ENCODE results near the gene MCF2L2. TPM values are rescaled to one million over a fixed set of nuclear protein-coding genes. Genes with fewer than 3 reads are reported as not detected.

MCF2L2 gene
- total RNA-seq, 1 donor from 2014 or later = 0.26 TPM

GRCh38 chr3:183296944-183297343, 131.5 kb downstream of the MCF2L2 start:
- DNase-seq (ENCODE audit: low read depth in 2 of 2) = no peak

GRCh38 chr3:183295211-183295610, 133.2 kb downstream of the MCF2L2 start:
- DNase-seq (ENCODE audit: low read depth in 2 of 2) = peak; percentile 43 to 90

GRCh38 chr3:183293966-183294365, 134.5 kb downstream of the MCF2L2 start:
- no peak for DNase-seq (ENCODE audit: low read depth in 2 of 2)

GRCh38 chr3:183291497-183292031, 136.9 kb downstream of the MCF2L2 start:
- peak in 1 of 2 donors; percentile 52 for DNase-seq (ENCODE audit: low read depth in 2 of 2)

GRCh38 chr3:183290216-183290615, 138.2 kb downstream of the MCF2L2 start:
- DNase-seq (ENCODE audit: low read depth in 2 of 2) = no peak

GRCh38 chr3:183288117-183288516, 140.3 kb downstream of the MCF2L2 start:
- DNase-seq (ENCODE audit: low read depth in 2 of 2) = no peak

GRCh38 chr3:183287301-183287971, 141.0 kb downstream of the MCF2L2 start:
- DNase-seq (ENCODE audit: low read depth in 2 of 2) = peak in 1 of 2 donors; percentile 85

- peak; percentile 98 to 99 for DNase-seq (ENCODE audit: low read depth in 2 of 2)
Measured at GRCh38 chr3:183285828-183286457, 142.5 kb downstream of the MCF2L2 start.

- peak in 1 of 2 donors; percentile 49 for DNase-seq (ENCODE audit: low read depth in 2 of 2)
Measured at GRCh38 chr3:183285318-183285717, 143.1 kb downstream of the MCF2L2 start.

GRCh38 chr3:183284570-183284969, 143.8 kb downstream of the MCF2L2 start:
- DNase-seq (ENCODE audit: low read depth in 2 of 2) = no peak

GRCh38 chr3:183283886-183284285, 144.5 kb downstream of the MCF2L2 start:
- DNase-seq (ENCODE audit: low read depth in 2 of 2) = peak in 1 of 2 donors; percentile 19

GRCh38 chr3:183281126-183281797, 147.2 kb downstream of the MCF2L2 start:
- DNase-seq (ENCODE audit: low read depth in 2 of 2) = no peak

GRCh38 chr3:183279371-183279770, 149.0 kb downstream of the MCF2L2 start:
- DNase-seq (ENCODE audit: low read depth in 2 of 2) = no peak

- DNase-seq (ENCODE audit: low read depth in 2 of 2) = no peak
Measured at GRCh38 chr3:183278479-183279088, 149.8 kb downstream of the MCF2L2 start.

GRCh38 chr3:183277260-183277659, 151.2 kb downstream of the MCF2L2 start:
- no peak for DNase-seq (ENCODE audit: low read depth in 2 of 2)

GRCh38 chr3:183275937-183276336, 152.5 kb downstream of the MCF2L2 start:
- DNase-seq (ENCODE audit: low read depth in 2 of 2) = no peak

GRCh38 chr3:183275418-183275817, 153.0 kb downstream of the MCF2L2 start:
- peak in 1 of 2 donors; percentile 88 for DNase-seq (ENCODE audit: low read depth in 2 of 2)

GRCh38 chr3:183274609-183275008, 153.8 kb downstream of the MCF2L2 start:
- peak in 1 of 2 donors; percentile 55 for DNase-seq (ENCODE audit: low read depth in 2 of 2)

GRCh38 chr3:183272791-183273190, 155.6 kb downstream of the MCF2L2 start:
- no peak for DNase-seq (ENCODE audit: low read depth in 2 of 2)

- no peak for DNase-seq (ENCODE audit: low read depth in 2 of 2)
Measured at GRCh38 chr3:183272142-183272541, 156.3 kb downstream of the MCF2L2 start.

GRCh38 chr3:183270344-183270743, 158.1 kb downstream of the MCF2L2 start:
- DNase-seq (ENCODE audit: low read depth in 2 of 2) = no peak

- no peak for DNase-seq (ENCODE audit: low read depth in 2 of 2)
Measured at GRCh38 chr3:183269345-183269744, 159.1 kb downstream of the MCF2L2 start.

Data from dermis microvascular lymphatic vessel endothelial cell (primary cell).